ENCODE results near the gene LIPE.

GRCh38 chr19:42368765-42369164 is 58.4 kb downstream of the LIPE start:
- TF ChIP-seq CTCF (IDR thresholded peaks at IDR 0.05; ENCODE audit: low read length) (no peak), EZH2 (IDR thresholded peaks at IDR 0.05; ENCODE audit: borderline replicate concordance, low read length) (no peak)

Data from OCI-LY1 (cell line).